Measurements from ENCODE around the gene BTBD1. TPM values are rescaled to one million over a fixed set of nuclear protein-coding genes. Genes with fewer than 3 reads are reported as not detected.

The BTBD1 gene
- polyA plus RNA-seq, 1 of the 3 experiments (the other 2 are of a cell fraction) = 34.4 TPM

DNA sequence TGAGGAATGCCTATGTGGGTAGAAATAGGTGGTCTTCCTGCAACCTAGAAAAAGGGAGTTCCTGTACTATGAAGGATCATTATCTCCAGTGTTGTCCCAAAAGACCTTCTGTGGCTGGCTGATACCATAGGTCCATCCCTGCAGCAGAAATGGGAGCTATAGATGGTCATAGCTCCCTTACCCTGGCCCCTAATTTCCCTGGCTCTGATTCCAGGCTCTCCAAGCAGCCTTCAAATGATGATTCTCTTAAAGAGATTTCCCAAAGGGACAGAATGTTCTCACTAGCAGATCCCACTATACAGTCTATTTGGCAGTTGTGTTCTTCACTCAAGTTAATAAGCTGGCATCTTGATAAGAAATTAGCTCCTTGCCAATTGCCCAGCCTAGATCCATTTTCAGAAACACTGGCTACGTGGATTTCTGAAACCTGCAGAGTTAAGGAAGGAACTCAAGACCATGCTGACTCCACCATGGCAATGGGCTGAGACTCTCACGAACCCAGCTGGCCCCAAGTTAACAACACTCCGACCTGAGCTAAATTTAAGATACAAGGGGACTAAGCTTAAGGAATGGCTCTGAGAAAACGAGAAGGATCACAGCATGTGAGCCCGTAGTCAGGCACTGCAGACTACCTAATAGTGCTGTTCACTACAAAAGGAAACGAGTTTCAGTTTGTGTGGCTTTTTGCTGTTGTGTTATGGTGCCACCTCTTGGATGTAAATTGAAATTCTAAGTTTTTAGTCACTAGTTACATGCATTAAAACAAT is 67.0 kb downstream of the BTBD1 start:
- H3K9me2 ChIP-seq = no peaks in the 10 kb centered on the region
- POLR2A ChIA-PET = interaction anchor here (0.6 kb wide), 1 partner anchor 431 kb away, joined by 3 read pairs; no protein-coding TSS in a partner anchor
- peak; percentile 68 for DNase-seq
- H2AFZ ChIP-seq (ENCODE audit: low read depth) = peak overlapping the region; percentile 57; the same call in 1 of the 2 replicates
- H3K9ac ChIP-seq = no peak overlapping the region
- H3K4me2 ChIP-seq = peak overlapping the region; percentile 70
- H3K79me2 ChIP-seq (ENCODE audit: insufficient read depth) = no peaks in the 10 kb centered on the region
- peaks cover 7% of the 10 kb centered on the region for H3F3A ChIP-seq (replicated peaks; ENCODE audit: insufficient read depth)
- CTCF ChIA-PET = interaction anchor here (0.6 to 3.9 kb wide), 32 partner anchors 10 to 469 kb away, joined by 3 to 64 read pairs (median 4); partner anchors contain the start of genes C15orf40, RAMAC, RPS17 and WHAMM
- H3K9me3 ChIP-seq = no peaks in the 10 kb centered on the region
- H3K4me1 ChIP-seq (ENCODE audit: control insufficient read depth in 1 of 2, insufficient read depth in 2 of 2, low read depth in 1 of 2, low read length in 1 of 2) = peaks cover 0 to 7% of the 10 kb centered on the region in 2 experiments; a peak in 1 of 4 replicates
- H3K4me3 ChIP-seq (ENCODE audit: low read depth in 2 of 2, low read length in 1 of 2) = peak overlapping the region; percentile 27 to 33
- no peak overlapping the region for H3K27ac ChIP-seq (ENCODE audit: low read depth in 2 of 2, low read length in 1 of 2)
- 29% methylated on average over 6 of the region's 6 CpGs for WGBS (ENCODE audit: low lambda C conversion rate)
- peaks cover 5 to 10% of the 10 kb centered on the region in 2 experiments for H3K36me3 ChIP-seq (replicated peaks in 1 of 2; ENCODE audit: control insufficient read depth in 1 of 2, insufficient read depth in 2 of 2, low read length in 1 of 2)
- H4K20me1 ChIP-seq (ENCODE audit: insufficient read depth) = no peaks in the 10 kb centered on the region
- TF ChIP-seq, protein P1, sequence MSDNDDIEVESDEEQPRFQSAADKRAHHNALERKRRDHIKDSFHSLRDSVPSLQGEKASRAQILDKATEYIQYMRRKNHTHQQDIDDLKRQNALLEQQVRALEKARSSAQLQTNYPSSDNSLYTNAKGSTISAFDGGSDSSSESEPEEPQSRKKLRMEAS (IDR thresholded peaks at IDR 0.05; ENCODE audit: low read depth) = no peak
- TF ChIP-seq FOXJ3 (CRISPR knock-in tag; IDR thresholded peaks at IDR 0.05) (no peak), FOSL2 (IDR thresholded peaks at IDR 0.05; ENCODE audit: borderline replicate concordance, low read depth) (no peak), MXI1 (IDR thresholded peaks at IDR 0.05; ENCODE audit: low read depth, low read length) (peak; percentile 36; the same call in 1 of the 2 replicates), RAD21 (IDR thresholded peaks at IDR 0.05; ENCODE audit: low read length) (peak; percentile 91), RXRA (IDR thresholded peaks at IDR 0.05; ENCODE audit: borderline replicate concordance, low read depth) (no peak), MEF2A (IDR thresholded peaks at IDR 0.05; ENCODE audit: borderline replicate concordance, low read depth) (no peak), NFIC (IDR thresholded peaks at IDR 0.05; ENCODE audit: borderline replicate concordance) (no peak), SMC3 (IDR thresholded peaks at IDR 0.05; ENCODE audit: low read depth, low read length) (peak; percentile 66)
- TF ChIP-seq, protein P2, sequence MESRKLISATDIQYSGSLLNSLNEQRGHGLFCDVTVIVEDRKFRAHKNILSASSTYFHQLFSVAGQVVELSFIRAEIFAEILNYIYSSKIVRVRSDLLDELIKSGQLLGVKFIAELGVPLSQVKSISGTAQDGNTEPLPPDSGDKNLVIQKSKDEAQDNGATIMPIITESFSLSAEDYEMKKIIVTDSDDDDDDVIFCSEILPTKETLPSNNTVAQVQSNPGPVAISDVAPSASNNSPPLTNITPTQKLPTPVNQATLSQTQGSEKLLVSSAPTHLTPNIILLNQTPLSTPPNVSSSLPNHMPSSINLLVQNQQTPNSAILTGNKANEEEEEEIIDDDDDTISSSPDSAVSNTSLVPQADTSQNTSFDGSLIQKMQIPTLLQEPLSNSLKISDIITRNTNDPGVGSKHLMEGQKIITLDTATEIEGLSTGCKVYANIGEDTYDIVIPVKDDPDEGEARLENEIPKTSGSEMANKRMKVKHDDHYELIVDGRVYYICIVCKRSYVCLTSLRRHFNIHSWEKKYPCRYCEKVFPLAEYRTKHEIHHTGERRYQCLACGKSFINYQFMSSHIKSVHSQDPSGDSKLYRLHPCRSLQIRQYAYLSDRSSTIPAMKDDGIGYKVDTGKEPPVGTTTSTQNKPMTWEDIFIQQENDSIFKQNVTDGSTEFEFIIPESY (IDR thresholded peaks at IDR 0.05; ENCODE audit: borderline replicate concordance, low read depth) = no peak
- TF ChIP-seq, protein P3, sequence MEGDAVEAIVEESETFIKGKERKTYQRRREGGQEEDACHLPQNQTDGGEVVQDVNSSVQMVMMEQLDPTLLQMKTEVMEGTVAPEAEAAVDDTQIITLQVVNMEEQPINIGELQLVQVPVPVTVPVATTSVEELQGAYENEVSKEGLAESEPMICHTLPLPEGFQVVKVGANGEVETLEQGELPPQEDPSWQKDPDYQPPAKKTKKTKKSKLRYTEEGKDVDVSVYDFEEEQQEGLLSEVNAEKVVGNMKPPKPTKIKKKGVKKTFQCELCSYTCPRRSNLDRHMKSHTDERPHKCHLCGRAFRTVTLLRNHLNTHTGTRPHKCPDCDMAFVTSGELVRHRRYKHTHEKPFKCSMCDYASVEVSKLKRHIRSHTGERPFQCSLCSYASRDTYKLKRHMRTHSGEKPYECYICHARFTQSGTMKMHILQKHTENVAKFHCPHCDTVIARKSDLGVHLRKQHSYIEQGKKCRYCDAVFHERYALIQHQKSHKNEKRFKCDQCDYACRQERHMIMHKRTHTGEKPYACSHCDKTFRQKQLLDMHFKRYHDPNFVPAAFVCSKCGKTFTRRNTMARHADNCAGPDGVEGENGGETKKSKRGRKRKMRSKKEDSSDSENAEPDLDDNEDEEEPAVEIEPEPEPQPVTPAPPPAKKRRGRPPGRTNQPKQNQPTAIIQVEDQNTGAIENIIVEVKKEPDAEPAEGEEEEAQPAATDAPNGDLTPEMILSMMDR (IDR thresholded peaks at IDR 0.05) = peak; percentile 70
- H3K27me3 ChIP-seq (ENCODE audit: insufficient read depth) = no peaks in the 10 kb centered on the region
